GM21723 (cell line): ENCODE measurements around the gene OBP2A.
"Not testable (repeated sequence)": the region's sequence is repeated elsewhere in the genome, so short reads cannot be mapped to it uniquely, and the experiment has no call there.

Source experiments
- ATAC-seq: cut with Tn5 transposase; IDR thresholded peaks from one replicate; pipeline ENCODE4 v1.9.1; 2021; ENCODE audit warnings: mild to moderate bottlenecking, moderate library complexity; ENCODE audit not compliant: unreplicated experiment

The OBP2A gene

GRCh38 chr9:135526089-135526729, 19.7 kb upstream of the OBP2A start:
- no peak for ATAC-seq

GRCh38 chr9:135526730-135527571, 19.0 kb upstream of the OBP2A start:
- ATAC-seq: no peak

- ATAC-seq: not testable (repeated sequence)
Observed at GRCh38 chr9:135528842-135529435, 17.0 kb upstream of the OBP2A start.

GRCh38 chr9:135530146-135530545, 15.8 kb upstream of the OBP2A start:
- ATAC-seq: no peak

- ATAC-seq: no peak
Observed at GRCh38 chr9:135531096-135531495, 14.8 kb upstream of the OBP2A start.

- ATAC-seq: no peak
Observed at GRCh38 chr9:135533113-135533512, 12.8 kb upstream of the OBP2A start.

GRCh38 chr9:135533674-135534073, 12.3 kb upstream of the OBP2A start:
- no peak for ATAC-seq

GRCh38 chr9:135534192-135534711, 11.7 kb upstream of the OBP2A start:
- ATAC-seq: not testable (repeated sequence)

GRCh38 chr9:135534826-135535225, 11.1 kb upstream of the OBP2A start:
- ATAC-seq: not testable (repeated sequence)

GRCh38 chr9:135535631-135536030, 10.3 kb upstream of the OBP2A start:
- not testable (repeated sequence) for ATAC-seq

GRCh38 chr9:135536216-135536615, 9.7 kb upstream of the OBP2A start:
- no peak for ATAC-seq

GRCh38 chr9:135543262-135543894, 2.5 kb upstream of the OBP2A start:
- ATAC-seq: not testable (repeated sequence)

GRCh38 chr9:135544981-135545635, 818 bp upstream of the OBP2A start:
- no peak for ATAC-seq

- not testable (repeated sequence) for ATAC-seq
Observed at GRCh38 chr9:135546792-135547617, 1.1 kb downstream of the OBP2A start.

GRCh38 chr9:135547756-135548736, 2.1 kb downstream of the OBP2A start:
- no peak for ATAC-seq

- not testable (repeated sequence) for ATAC-seq
Observed at GRCh38 chr9:135549478-135550343, 3.8 kb downstream of the OBP2A start.

GRCh38 chr9:135550344-135550918, 4.5 kb downstream of the OBP2A start:
- ATAC-seq: no peak
